Measurements from ENCODE around the gene SDHA.

Gene SDHA

DNA sequence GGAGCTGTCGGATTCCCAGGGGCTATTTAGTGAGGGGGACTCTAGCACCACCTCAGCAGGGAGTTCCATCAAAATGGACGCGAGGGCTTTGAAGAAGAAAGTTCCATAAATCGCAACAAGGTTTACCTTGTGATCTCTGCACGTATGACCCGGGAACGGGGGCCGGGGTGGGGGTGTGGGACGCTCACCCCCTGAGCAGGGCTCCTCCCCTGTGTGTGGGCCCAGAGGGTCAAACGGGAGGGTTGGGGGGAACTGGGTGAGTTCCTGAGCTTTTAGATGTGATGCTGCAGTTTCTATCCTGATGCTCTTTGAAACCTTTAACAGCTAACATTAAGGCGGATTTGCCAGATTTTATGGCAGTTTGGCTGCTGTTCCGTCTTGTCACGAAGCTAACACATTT lies 45.7 kb upstream of the SDHA start:
- H3K27ac ChIP-seq = no peak overlapping the region
- no peaks in the 10 kb centered on the region for H3K9me3 ChIP-seq (ENCODE audit: severe bottlenecking)
- DNase-seq = peak; percentile 4
- no peaks in the 10 kb centered on the region for H3K27me3 ChIP-seq (ENCODE audit: insufficient read depth, low read depth, severe bottlenecking)
- no peak overlapping the region for H3K4me3 ChIP-seq (ENCODE audit: low read depth, low read length)
- TF ChIP-seq, protein P1, sequence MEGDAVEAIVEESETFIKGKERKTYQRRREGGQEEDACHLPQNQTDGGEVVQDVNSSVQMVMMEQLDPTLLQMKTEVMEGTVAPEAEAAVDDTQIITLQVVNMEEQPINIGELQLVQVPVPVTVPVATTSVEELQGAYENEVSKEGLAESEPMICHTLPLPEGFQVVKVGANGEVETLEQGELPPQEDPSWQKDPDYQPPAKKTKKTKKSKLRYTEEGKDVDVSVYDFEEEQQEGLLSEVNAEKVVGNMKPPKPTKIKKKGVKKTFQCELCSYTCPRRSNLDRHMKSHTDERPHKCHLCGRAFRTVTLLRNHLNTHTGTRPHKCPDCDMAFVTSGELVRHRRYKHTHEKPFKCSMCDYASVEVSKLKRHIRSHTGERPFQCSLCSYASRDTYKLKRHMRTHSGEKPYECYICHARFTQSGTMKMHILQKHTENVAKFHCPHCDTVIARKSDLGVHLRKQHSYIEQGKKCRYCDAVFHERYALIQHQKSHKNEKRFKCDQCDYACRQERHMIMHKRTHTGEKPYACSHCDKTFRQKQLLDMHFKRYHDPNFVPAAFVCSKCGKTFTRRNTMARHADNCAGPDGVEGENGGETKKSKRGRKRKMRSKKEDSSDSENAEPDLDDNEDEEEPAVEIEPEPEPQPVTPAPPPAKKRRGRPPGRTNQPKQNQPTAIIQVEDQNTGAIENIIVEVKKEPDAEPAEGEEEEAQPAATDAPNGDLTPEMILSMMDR (IDR thresholded peaks at IDR 0.05; ENCODE audit: low read depth, low read length) = no peak
- no peaks in the 10 kb centered on the region for H3K36me3 ChIP-seq

DNA sequence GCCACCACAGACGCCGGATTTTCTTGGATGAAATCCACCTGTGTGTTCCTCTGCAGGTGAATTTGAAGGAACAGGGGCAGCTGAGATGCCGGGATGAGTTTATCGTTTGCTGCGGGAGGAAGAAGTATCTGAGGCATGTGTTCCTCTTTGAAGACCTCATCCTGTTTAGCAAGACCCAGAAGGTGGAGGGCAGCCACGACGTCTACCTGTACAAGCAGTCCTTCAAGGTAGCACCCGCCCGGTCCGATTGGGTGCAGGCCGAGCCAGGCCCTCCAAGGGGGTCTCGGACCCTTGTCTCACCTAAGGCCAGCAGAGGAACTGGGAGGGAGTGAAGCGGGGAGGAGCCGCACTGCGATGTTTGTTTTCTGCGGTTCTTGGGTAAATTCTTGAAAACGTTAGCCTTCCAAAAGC lies 45.3 kb upstream of the SDHA start:
- DNase-seq = peak; percentile 6
- TF ChIP-seq, protein P1 (IDR thresholded peaks at IDR 0.05; ENCODE audit: low read depth, low read length) = no peak
- Histone ChIP-seq H3K4me3 (ENCODE audit: low read depth, low read length) (no peak overlapping the region), H3K9me3 (ENCODE audit: severe bottlenecking) (no peaks in the 10 kb centered on the region), H3K27me3 (ENCODE audit: insufficient read depth, low read depth, severe bottlenecking) (no peaks in the 10 kb centered on the region), H3K36me3 (no peaks in the 10 kb centered on the region), H3K27ac (no peak overlapping the region)

DNA sequence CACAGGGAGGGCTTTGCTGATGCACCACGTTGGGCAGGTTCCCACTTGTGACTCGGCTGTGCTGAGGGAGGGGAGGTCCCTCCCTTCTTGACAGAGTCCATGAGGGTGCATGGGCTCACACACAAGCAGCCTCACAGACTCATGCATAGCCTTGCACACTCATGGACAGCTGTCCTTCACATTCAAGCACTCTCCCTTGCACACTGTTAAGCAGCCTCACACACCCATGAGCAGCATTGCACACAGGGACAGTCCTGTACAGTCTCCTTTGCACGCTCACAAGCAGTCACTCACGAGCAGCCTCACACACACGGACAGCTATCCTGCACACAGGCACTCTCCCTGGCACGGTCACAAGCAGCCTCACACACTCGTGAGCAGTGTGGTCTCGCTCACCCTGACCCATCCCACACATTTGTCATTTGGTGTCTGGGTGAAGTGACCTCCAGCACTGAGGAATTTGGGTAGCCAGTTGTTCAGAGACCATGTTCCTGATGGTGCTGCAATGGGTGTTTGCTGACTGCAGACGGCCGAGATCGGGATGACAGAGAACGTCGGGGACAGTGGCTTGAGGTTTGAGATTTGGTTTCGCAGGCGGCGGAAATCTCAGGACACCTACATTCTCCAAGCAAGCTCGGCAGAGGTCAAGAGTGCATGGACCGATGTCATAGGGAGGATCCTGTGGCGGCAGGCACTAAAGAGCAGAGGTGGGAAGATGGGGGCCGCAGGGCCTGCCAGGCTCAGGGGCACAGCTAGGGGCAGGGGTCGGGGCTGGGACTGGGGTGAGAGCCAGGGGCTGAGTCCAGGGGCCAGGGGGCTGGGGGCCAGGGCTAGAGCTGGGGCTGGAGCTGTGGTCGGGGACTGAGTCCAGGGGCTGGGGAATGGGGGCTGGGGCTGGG lies 44.5 kb upstream of the SDHA start:
- Histone ChIP-seq H3K27me3 (ENCODE audit: insufficient read depth, low read depth, severe bottlenecking) (no peaks in the 10 kb centered on the region), H3K36me3 (no peaks in the 10 kb centered on the region)
- TF ChIP-seq, protein P1 (IDR thresholded peaks at IDR 0.05; ENCODE audit: low read depth, low read length) = no peak

DNA sequence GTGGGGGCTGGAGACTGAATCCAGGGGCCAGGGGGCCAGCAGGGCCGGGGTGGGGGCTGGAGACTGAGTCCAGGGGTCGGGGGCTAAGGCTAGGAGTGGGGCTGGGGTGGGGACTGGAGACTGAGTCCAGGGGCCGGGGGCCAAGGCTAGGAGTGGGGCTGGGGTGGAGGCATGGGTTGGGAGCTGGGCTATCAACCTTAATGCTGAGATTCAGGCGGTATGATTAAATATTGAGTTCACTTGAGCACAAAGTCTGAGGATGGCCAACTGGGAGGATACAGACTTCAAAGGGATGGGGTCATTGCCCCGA lies 43.9 kb upstream of the SDHA start:
- no peak for DNase-seq
- Histone ChIP-seq H3K27me3 (ENCODE audit: insufficient read depth, low read depth, severe bottlenecking) (no peaks in the 10 kb centered on the region), H3K9me3 (ENCODE audit: severe bottlenecking) (no peaks in the 10 kb centered on the region), H3K4me3 (ENCODE audit: low read depth, low read length) (no peak overlapping the region), H3K36me3 (no peaks in the 10 kb centered on the region), H3K27ac (no peak overlapping the region)
- TF ChIP-seq, protein P1 (IDR thresholded peaks at IDR 0.05; ENCODE audit: low read depth, low read length) = no peak

More for the DNA sequence above, 44.5 kb upstream of the SDHA start:
- Histone ChIP-seq H3K4me3 (ENCODE audit: low read depth, low read length) (no peak overlapping the region), H3K27ac (no peak overlapping the region), H3K9me3 (ENCODE audit: severe bottlenecking) (no peaks in the 10 kb centered on the region)
- peak; percentile 4 for DNase-seq

DNA sequence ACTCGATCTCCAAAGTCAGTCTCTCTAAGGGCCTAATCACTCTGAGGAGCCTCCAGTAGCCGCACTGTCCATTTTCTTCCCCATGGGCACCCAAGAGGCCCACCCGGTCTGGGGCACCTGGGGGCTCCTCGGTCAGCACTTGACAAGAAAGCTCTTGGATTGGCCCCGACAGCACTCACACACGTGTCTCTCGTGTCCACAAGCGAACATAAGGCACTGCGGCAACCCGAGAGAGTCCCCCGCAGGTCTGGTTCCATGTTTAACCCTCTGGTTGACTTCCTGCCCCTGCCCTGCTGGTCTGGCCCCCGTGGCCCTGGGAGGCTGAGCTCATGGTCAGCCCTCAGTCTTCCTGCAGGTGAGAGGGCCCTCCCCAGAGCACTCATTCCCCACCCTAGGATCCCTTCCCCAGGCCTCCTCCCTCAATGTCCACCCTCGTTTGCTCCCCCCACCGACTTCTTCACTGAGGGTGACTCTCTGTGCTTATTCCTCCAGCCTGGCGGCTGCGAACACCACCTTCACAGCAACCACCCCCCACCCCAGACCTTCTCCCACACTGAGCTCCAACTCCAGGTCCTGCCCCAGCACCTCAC lies 43.1 kb upstream of the SDHA start:
- H3K36me3 ChIP-seq = no peaks in the 10 kb centered on the region
- TF ChIP-seq, protein P1 (IDR thresholded peaks at IDR 0.05; ENCODE audit: low read depth, low read length) = no peak

More for the DNA sequence above, 43.1 kb upstream of the SDHA start:
- no peak overlapping the region for H3K4me3 ChIP-seq (ENCODE audit: low read depth, low read length)
- H3K27me3 ChIP-seq (ENCODE audit: insufficient read depth, low read depth, severe bottlenecking) = peaks cover 4% of the 10 kb centered on the region
- no peak for DNase-seq
- no peak overlapping the region for H3K27ac ChIP-seq
- H3K9me3 ChIP-seq (ENCODE audit: severe bottlenecking) = no peaks in the 10 kb centered on the region
